CD1c-positive myeloid dendritic cell (primary cell): Measurements from ENCODE around the gene ZFP64.
"Not testable (repeated sequence)": the region's sequence is repeated elsewhere in the genome, so short reads cannot be mapped to it uniquely, and the experiment has no call there.

ENCODE experiments used
- DNase-seq: peaks from one replicate; pipeline ENCODE4 v3.0.0-alpha.2; 2016; ENCODE audit errors: extremely low spot score

ZFP64 gene

GRCh38 chr20:52204136-52204535 lies 12.6 kb upstream of the ZFP64 start:
- no peak for DNase-seq

- DNase-seq = no peak
These were observed 9.8 kb upstream of the ZFP64 start for GRCh38 chr20:52201395-52201794.

- no peak for DNase-seq
These were observed 9.3 kb upstream of the ZFP64 start for GRCh38 chr20:52200870-52201269.

GRCh38 chr20:52196845-52197244 lies 5.3 kb upstream of the ZFP64 start:
- DNase-seq = no peak

GRCh38 chr20:52193886-52194545 lies 2.4 kb upstream of the ZFP64 start:
- DNase-seq = no peak

GRCh38 chr20:52193133-52193532 lies 1.6 kb upstream of the ZFP64 start:
- DNase-seq = no peak

GRCh38 chr20:52192719-52193007 lies 1.1 kb upstream of the ZFP64 start:
- not testable (repeated sequence) for DNase-seq

- peak; percentile 29 for DNase-seq
These were observed 538 bp upstream of the ZFP64 start for GRCh38 chr20:52191916-52192718.

- DNase-seq = peak; percentile 20
These were observed 995 bp downstream of the ZFP64 start for GRCh38 chr20:52190437-52191131.

GRCh38 chr20:52181766-52182165 lies 9.8 kb downstream of the ZFP64 start:
- DNase-seq = no peak

- DNase-seq = no peak
These were observed 11.3 kb downstream of the ZFP64 start for GRCh38 chr20:52180180-52180840.

- no peak for DNase-seq
These were observed 12.0 kb downstream of the ZFP64 start for GRCh38 chr20:52179331-52180179.

- DNase-seq = no peak
These were observed 12.9 kb downstream of the ZFP64 start for GRCh38 chr20:52178691-52179090.

- no peak for DNase-seq
These were observed 15.7 kb downstream of the ZFP64 start for GRCh38 chr20:52175840-52176239.

GRCh38 chr20:52172392-52173047 lies 19.1 kb downstream of the ZFP64 start:
- no peak for DNase-seq

- no peak for DNase-seq
These were observed 20.6 kb downstream of the ZFP64 start for GRCh38 chr20:52171025-52171424.

- DNase-seq = no peak
These were observed 23.5 kb downstream of the ZFP64 start for GRCh38 chr20:52168116-52168515.

- DNase-seq = no peak
These were observed 24.2 kb downstream of the ZFP64 start for GRCh38 chr20:52167232-52167840.

GRCh38 chr20:52166150-52166549 lies 25.4 kb downstream of the ZFP64 start:
- no peak for DNase-seq

- no peak for DNase-seq
These were observed 30.9 kb downstream of the ZFP64 start for GRCh38 chr20:52160621-52161204.
